WTC11 (cell line): ENCODE data around the gene CASKIN1. TPM values are rescaled to one million over a fixed set of nuclear protein-coding genes. Genes with fewer than 3 reads are reported as not detected.

Experiments
- ATAC-seq: fragments of 200-7000 bp; cut with Tn5 transposase; 2 replicates; pipeline ENCODE4 v1.10.0; 2021; ENCODE audit warnings: mild to moderate bottlenecking, moderate library complexity
- CTCF ChIA-PET: fragments of 300-600 bp; sonication (Branson Sonifier 250); formaldehyde crosslinking; loops from one replicate; lab custom pipeline; 2021; ENCODE audit warnings: antibody characterized with exemption; lab: Charles Lee
- POLR2A ChIA-PET: fragments of 350-600 bp; sonication (Branson Sonifier 250); formaldehyde crosslinking; loops from one replicate; lab custom pipeline; 2021; ENCODE audit warnings: antibody characterized with exemption; lab: Charles Lee
- DNase-seq: peaks from one replicate; pipeline ENCODE4 v3.0.0; 2021; ENCODE audit warnings: low spot score
- H3K27ac Mint-ChIP-seq: 2 replicates; pipeline ENCODE4 v1.8.0; 2021; ENCODE audit warnings: mixed read lengths
- H3K27me3 Mint-ChIP-seq: 2 replicates; pipeline ENCODE4 v1.8.0; 2021; ENCODE audit warnings: low read depth, mild to moderate bottlenecking, moderate library complexity, mixed read lengths
- H3K36me3 Mint-ChIP-seq: 2 replicates; pipeline ENCODE4 v1.8.0; 2021; ENCODE audit warnings: mixed read lengths
- H3K4me1 Mint-ChIP-seq: 2 replicates; pipeline ENCODE4 v1.8.0; 2022; ENCODE audit warnings: mixed read lengths
- H3K4me3 Mint-ChIP-seq: 2 replicates; pipeline ENCODE4 v1.8.0; 2021; ENCODE audit warnings: mild to moderate bottlenecking, moderate library complexity, mixed read lengths
- H3K9me3 Mint-ChIP-seq: 2 replicates; pipeline ENCODE4 v1.8.0; 2021; ENCODE audit warnings: mixed read lengths
- CBFB ChIP-seq: sonication (generic); formaldehyde crosslinking; IDR thresholded peaks from 2 replicates; pipeline ENCODE4 v1.8.1; 2022; ENCODE audit warnings: mild to moderate bottlenecking, low read depth, missing genetic modification reagents
- CREB1 ChIP-seq: sonication (generic); formaldehyde crosslinking; IDR thresholded peaks from 2 replicates; pipeline ENCODE4 v1.8.0; 2023; ENCODE audit warnings: mild to moderate bottlenecking, missing genetic modification reagents
- EMX1 ChIP-seq: fragments of 250-450 bp; sonication (Bioruptor Pico); IDR thresholded peaks from 2 replicates; pipeline ENCODE4 v1.8.0; 2021; ENCODE audit warnings: mild to moderate bottlenecking
- ETV6 ChIP-seq: sonication (generic); formaldehyde crosslinking; IDR thresholded peaks from 2 replicates; pipeline ENCODE4 v1.8.1; 2022; ENCODE audit warnings: mild to moderate bottlenecking, missing genetic modification reagents
- IRF2 ChIP-seq: sonication (generic); formaldehyde crosslinking; IDR thresholded peaks from 2 replicates; pipeline ENCODE4 v1.8.0; 2022; ENCODE audit warnings: low read depth, missing genetic modification reagents, borderline replicate concordance
- JUN ChIP-seq: sonication (generic); formaldehyde crosslinking; IDR thresholded peaks from 2 replicates; pipeline ENCODE4 v1.8.0; 2023; ENCODE audit warnings: mild to moderate bottlenecking, missing genetic modification reagents
- KAT7 ChIP-seq: sonication (generic); formaldehyde crosslinking; IDR thresholded peaks from 2 replicates; pipeline ENCODE4 v1.8.1; 2023; ENCODE audit warnings: missing genetic modification reagents, mild to moderate bottlenecking, borderline replicate concordance
- NFATC4 ChIP-seq: fragments of 250-450 bp; sonication (Bioruptor Pico); IDR thresholded peaks from 2 replicates; pipeline ENCODE4 v1.9.0; 2021; ENCODE audit warnings: mild to moderate bottlenecking
- NFYB ChIP-seq: sonication (generic); formaldehyde crosslinking; conservative IDR thresholded peaks from 2 replicates; pipeline ENCODE4 v1.8.0; 2022; ENCODE audit warnings: low read depth, missing genetic modification reagents
- NR3C1 ChIP-seq: sonication (generic); formaldehyde crosslinking; conservative IDR thresholded peaks from 2 replicates; pipeline ENCODE4 v1.8.1; 2023; ENCODE audit warnings: low read depth, mild to moderate bottlenecking, missing genetic modification reagents
- SMAD3 ChIP-seq: sonication (generic); formaldehyde crosslinking; IDR thresholded peaks from 2 replicates; pipeline ENCODE4 v1.8.0; 2022; ENCODE audit warnings: missing genetic modification reagents, mild to moderate bottlenecking, borderline replicate concordance
- SOX15 ChIP-seq: fragments of 250-450 bp; sonication (Bioruptor Pico); IDR thresholded peaks from 2 replicates; pipeline ENCODE4 v1.9.0; 2021; ENCODE audit warnings: mild to moderate bottlenecking
- ZBTB21 ChIP-seq: sonication (generic); formaldehyde crosslinking; IDR thresholded peaks from 2 replicates; pipeline ENCODE4 v1.8.1; 2023; ENCODE audit warnings: mild to moderate bottlenecking, missing genetic modification reagents, borderline replicate concordance
- ZNF121 ChIP-seq: sonication (generic); formaldehyde crosslinking; IDR thresholded peaks from 2 replicates; pipeline ENCODE4 v1.8.0; 2023; ENCODE audit warnings: missing genetic modification reagents
- ZNF232 ChIP-seq: sonication (generic); formaldehyde crosslinking; IDR thresholded peaks from 2 replicates; pipeline ENCODE4 v1.8.0; 2022; ENCODE audit warnings: mild to moderate bottlenecking, missing genetic modification reagents
- ZNF416 ChIP-seq: fragments of 250-450 bp; sonication (Bioruptor Pico); IDR thresholded peaks from 2 replicates; pipeline ENCODE4 v1.9.0; 2021; ENCODE audit warnings: mild to moderate bottlenecking, inconsistent platforms
- ZNF423 ChIP-seq: fragments of 250-450 bp; sonication (Bioruptor Pico); IDR thresholded peaks from 2 replicates; pipeline ENCODE4 v2.1.2; 2022; ENCODE audit warnings: mild to moderate bottlenecking, moderate library complexity
- total RNA-seq: library from RNA; stranded (reverse); gene quantifications from 3 replicates; pipeline ENCODE4 v1.2.3, GENCODE V29; 2021
- TF ChIP-seq, protein P1 (sequence below): fragments of 200-600 bp; IDR thresholded peaks from 2 replicates; pipeline ENCODE4 v1.8.0; 2022; ENCODE audit warnings: antibody characterized with exemption
- TF ChIP-seq, protein P2 (sequence below): sonication (generic); formaldehyde crosslinking; IDR thresholded peaks from 2 replicates; pipeline ENCODE4 v1.8.0; 2023; ENCODE audit warnings: mild to moderate bottlenecking, missing genetic modification reagents
- TF ChIP-seq, protein P3 (sequence below): sonication (generic); formaldehyde crosslinking; IDR thresholded peaks from 2 replicates; pipeline ENCODE4 v1.8.0; 2023; ENCODE audit warnings: missing genetic modification reagents
- TF ChIP-seq, protein P4 (sequence below): sonication (generic); formaldehyde crosslinking; IDR thresholded peaks from 2 replicates; pipeline ENCODE4 v1.8.1; 2022; ENCODE audit warnings: missing genetic modification reagents, borderline replicate concordance
- TF ChIP-seq, protein P5 (sequence below): sonication (generic); formaldehyde crosslinking; IDR thresholded peaks from 2 replicates; pipeline ENCODE4 v1.8.1; 2023; ENCODE audit warnings: mild to moderate bottlenecking, missing genetic modification reagents, borderline replicate concordance

Gene CASKIN1
- total RNA-seq, 1 experiment from 2014 or later: 9.4 TPM

DNA sequence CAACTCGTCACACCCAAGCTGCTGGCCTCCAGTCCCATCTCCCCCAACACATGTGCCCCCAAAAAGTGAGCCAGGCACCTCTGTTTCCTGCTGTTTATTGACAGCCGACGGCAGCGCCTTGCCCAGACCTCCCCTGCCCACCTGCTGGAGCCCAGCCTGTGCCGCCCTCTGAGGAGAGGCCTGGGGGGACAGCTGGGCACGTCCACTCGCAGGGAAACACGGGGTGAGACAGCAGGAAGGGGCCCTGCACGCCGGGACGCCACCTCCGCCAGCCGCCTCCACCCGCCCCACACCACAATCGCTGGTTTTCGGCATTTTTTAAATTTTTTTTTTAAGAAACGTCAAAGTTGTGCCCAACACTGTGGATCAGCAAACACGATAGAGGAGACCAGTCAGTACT lies 19.3 kb downstream of the CASKIN1 start:
- TF ChIP-seq SMAD3 (CRISPR knock-in tag) (no peak), ETV6 (CRISPR knock-in tag) (no peak), JUN (CRISPR knock-in tag) (no peak), NR3C1 (CRISPR knock-in tag) (no peak), NFYB (CRISPR knock-in tag) (no peak), EMX1 (CRISPR knock-in tag) (no peak), ZNF416 (CRISPR knock-in tag) (no peak)
- TF ChIP-seq, protein P1, sequence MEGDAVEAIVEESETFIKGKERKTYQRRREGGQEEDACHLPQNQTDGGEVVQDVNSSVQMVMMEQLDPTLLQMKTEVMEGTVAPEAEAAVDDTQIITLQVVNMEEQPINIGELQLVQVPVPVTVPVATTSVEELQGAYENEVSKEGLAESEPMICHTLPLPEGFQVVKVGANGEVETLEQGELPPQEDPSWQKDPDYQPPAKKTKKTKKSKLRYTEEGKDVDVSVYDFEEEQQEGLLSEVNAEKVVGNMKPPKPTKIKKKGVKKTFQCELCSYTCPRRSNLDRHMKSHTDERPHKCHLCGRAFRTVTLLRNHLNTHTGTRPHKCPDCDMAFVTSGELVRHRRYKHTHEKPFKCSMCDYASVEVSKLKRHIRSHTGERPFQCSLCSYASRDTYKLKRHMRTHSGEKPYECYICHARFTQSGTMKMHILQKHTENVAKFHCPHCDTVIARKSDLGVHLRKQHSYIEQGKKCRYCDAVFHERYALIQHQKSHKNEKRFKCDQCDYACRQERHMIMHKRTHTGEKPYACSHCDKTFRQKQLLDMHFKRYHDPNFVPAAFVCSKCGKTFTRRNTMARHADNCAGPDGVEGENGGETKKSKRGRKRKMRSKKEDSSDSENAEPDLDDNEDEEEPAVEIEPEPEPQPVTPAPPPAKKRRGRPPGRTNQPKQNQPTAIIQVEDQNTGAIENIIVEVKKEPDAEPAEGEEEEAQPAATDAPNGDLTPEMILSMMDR: no peak
- TF ChIP-seq, protein P2, sequence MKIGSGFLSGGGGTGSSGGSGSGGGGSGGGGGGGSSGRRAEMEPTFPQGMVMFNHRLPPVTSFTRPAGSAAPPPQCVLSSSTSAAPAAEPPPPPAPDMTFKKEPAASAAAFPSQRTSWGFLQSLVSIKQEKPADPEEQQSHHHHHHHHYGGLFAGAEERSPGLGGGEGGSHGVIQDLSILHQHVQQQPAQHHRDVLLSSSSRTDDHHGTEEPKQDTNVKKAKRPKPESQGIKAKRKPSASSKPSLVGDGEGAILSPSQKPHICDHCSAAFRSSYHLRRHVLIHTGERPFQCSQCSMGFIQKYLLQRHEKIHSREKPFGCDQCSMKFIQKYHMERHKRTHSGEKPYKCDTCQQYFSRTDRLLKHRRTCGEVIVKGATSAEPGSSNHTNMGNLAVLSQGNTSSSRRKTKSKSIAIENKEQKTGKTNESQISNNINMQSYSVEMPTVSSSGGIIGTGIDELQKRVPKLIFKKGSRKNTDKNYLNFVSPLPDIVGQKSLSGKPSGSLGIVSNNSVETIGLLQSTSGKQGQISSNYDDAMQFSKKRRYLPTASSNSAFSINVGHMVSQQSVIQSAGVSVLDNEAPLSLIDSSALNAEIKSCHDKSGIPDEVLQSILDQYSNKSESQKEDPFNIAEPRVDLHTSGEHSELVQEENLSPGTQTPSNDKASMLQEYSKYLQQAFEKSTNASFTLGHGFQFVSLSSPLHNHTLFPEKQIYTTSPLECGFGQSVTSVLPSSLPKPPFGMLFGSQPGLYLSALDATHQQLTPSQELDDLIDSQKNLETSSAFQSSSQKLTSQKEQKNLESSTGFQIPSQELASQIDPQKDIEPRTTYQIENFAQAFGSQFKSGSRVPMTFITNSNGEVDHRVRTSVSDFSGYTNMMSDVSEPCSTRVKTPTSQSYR: no peak
- Mint-ChIP-seq H3K27ac (no peak overlapping the region), H3K4me3 (no peak overlapping the region), H3K4me1 (0 out of 2 replicates have a peak, but pooled peaks cover 3% of the 10 kb centered on the region), H3K36me3 (peaks cover 16% of the 10 kb centered on the region), H3K9me3 (no peaks in the 10 kb centered on the region), H3K27me3 (no peaks in the 10 kb centered on the region)
- ChIA-PET CTCF (no interaction called here), POLR2A (no interaction called here)
- no peak for DNase-seq
- no peak for ATAC-seq

DNA sequence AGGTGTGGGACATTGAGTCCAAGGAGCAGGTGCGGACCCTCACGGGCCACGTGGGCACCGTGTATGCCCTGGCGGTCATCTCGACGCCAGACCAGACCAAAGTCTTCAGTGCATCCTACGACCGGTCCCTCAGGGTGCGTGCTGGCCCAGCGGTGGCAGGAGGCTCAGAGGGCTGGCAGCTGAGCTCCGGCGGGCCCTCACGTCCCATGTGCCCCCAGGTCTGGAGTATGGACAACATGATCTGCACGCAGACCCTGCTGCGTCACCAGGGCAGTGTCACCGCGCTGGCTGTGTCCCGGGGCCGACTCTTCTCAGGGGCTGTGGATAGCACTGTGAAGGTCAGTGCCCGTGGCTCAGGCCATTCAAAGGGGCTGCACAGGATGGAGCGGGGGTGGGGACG lies 20.4 kb downstream of the CASKIN1 start:
- Mint-ChIP-seq H3K4me3 (no peak overlapping the region), H3K27me3 (no peaks in the 10 kb centered on the region), H3K27ac (no peak overlapping the region), H3K36me3 (peaks cover 19% of the 10 kb centered on the region), H3K9me3 (no peaks in the 10 kb centered on the region), H3K4me1 (no peaks in the 10 kb centered on the region)
- ATAC-seq: no peak
- CTCF ChIA-PET: no interaction called here
- POLR2A ChIA-PET: no interaction called here
- DNase-seq: no peak
- TF ChIP-seq ZNF423 (CRISPR knock-in tag) (no peak), NFATC4 (CRISPR knock-in tag) (no peak), SOX15 (CRISPR knock-in tag) (no peak), ZNF232 (CRISPR knock-in tag) (no peak), ZBTB21 (CRISPR knock-in tag) (no peak), IRF2 (no peak), KAT7 (no peak), NR3C1 (CRISPR knock-in tag) (no peak), ZNF121 (no peak; the same call in 1 of the 2 replicates), CREB1 (no peak), CBFB (CRISPR knock-in tag) (no peak), EMX1 (CRISPR knock-in tag) (no peak)
- TF ChIP-seq, protein P3, sequence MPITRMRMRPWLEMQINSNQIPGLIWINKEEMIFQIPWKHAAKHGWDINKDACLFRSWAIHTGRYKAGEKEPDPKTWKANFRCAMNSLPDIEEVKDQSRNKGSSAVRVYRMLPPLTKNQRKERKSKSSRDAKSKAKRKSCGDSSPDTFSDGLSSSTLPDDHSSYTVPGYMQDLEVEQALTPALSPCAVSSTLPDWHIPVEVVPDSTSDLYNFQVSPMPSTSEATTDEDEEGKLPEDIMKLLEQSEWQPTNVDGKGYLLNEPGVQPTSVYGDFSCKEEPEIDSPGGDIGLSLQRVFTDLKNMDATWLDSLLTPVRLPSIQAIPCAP (CRISPR knock-in tag): no peak
- TF ChIP-seq, protein P4, sequence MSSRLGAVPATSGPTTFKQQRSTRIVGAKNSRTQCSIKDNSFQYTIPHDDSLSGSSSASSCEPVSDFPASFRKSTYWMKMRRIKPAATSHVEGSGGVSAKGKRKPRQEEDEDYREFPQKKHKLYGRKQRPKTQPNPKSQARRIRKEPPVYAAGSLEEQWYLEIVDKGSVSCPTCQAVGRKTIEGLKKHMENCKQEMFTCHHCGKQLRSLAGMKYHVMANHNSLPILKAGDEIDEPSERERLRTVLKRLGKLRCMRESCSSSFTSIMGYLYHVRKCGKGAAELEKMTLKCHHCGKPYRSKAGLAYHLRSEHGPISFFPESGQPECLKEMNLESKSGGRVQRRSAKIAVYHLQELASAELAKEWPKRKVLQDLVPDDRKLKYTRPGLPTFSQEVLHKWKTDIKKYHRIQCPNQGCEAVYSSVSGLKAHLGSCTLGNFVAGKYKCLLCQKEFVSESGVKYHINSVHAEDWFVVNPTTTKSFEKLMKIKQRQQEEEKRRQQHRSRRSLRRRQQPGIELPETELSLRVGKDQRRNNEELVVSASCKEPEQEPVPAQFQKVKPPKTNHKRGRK (CRISPR knock-in tag): no peak
- TF ChIP-seq, protein P5, sequence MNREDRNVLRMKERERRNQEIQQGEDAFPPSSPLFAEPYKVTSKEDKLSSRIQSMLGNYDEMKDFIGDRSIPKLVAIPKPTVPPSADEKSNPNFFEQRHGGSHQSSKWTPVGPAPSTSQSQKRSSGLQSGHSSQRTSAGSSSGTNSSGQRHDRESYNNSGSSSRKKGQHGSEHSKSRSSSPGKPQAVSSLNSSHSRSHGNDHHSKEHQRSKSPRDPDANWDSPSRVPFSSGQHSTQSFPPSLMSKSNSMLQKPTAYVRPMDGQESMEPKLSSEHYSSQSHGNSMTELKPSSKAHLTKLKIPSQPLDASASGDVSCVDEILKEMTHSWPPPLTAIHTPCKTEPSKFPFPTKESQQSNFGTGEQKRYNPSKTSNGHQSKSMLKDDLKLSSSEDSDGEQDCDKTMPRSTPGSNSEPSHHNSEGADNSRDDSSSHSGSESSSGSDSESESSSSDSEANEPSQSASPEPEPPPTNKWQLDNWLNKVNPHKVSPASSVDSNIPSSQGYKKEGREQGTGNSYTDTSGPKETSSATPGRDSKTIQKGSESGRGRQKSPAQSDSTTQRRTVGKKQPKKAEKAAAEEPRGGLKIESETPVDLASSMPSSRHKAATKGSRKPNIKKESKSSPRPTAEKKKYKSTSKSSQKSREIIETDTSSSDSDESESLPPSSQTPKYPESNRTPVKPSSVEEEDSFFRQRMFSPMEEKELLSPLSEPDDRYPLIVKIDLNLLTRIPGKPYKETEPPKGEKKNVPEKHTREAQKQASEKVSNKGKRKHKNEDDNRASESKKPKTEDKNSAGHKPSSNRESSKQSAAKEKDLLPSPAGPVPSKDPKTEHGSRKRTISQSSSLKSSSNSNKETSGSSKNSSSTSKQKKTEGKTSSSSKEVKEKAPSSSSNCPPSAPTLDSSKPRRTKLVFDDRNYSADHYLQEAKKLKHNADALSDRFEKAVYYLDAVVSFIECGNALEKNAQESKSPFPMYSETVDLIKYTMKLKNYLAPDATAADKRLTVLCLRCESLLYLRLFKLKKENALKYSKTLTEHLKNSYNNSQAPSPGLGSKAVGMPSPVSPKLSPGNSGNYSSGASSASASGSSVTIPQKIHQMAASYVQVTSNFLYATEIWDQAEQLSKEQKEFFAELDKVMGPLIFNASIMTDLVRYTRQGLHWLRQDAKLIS: no peak
